GM18507 (cell line): Measurements from ENCODE around the gene OSBPL6.
"Not testable (repeated sequence)": the region's sequence is repeated elsewhere in the genome, so short reads cannot be mapped to it uniquely, and the experiment has no call there.

Source experiments
- DNase-seq: peaks from one replicate; pipeline ENCODE4 v3.0.0; 2011; ENCODE audit warnings: low read depth; ENCODE audit not compliant: insufficient read length; ENCODE audit errors: extremely low spot score
- FAIRE-seq: peaks from 2 replicates; lab custom pipeline; 2011; peaks lifted over from hg19 to GRCh38; lab: Jason Lieb, UNC

The OSBPL6 gene

GRCh38 chr2:178193823-178194599, at the start of gene OSBPL6:
Gene OSBPL6, plus strand, starts transcription at chr2:178194512. Its CDS starts 111,673 bp downstream, at chr2:178306185.
- FAIRE-seq = no peak
- peak; percentile 65 for DNase-seq

GRCh38 chr2:178152033-178152432, 42.3 kb upstream of the OSBPL6 start:
- DNase-seq (no peak), FAIRE-seq (no peak)

- no peak for DNase-seq
- no peak for FAIRE-seq
Observed at GRCh38 chr2:178152542-178152941, 41.8 kb upstream of the OSBPL6 start.

- FAIRE-seq (no peak), DNase-seq (no peak)
Observed at GRCh38 chr2:178152977-178153376, 41.3 kb upstream of the OSBPL6 start.

GRCh38 chr2:178153878-178154277, 40.4 kb upstream of the OSBPL6 start:
- not testable (repeated sequence) for FAIRE-seq, DNase-seq

GRCh38 chr2:178155524-178155923, 38.8 kb upstream of the OSBPL6 start:
- FAIRE-seq (no peak), DNase-seq (no peak)

- DNase-seq = no peak
Observed at GRCh38 chr2:178157574-178157973, 36.7 kb upstream of the OSBPL6 start.

GRCh38 chr2:178159966-178160365, 34.3 kb upstream of the OSBPL6 start:
- no peak for DNase-seq
- FAIRE-seq = no peak

More at GRCh38 chr2:178157574-178157973, 36.7 kb upstream of the OSBPL6 start:
- FAIRE-seq = no peak

GRCh38 chr2:178160601-178161000, 33.7 kb upstream of the OSBPL6 start:
- FAIRE-seq (no peak), DNase-seq (no peak)

GRCh38 chr2:178163395-178163794, 30.9 kb upstream of the OSBPL6 start:
- DNase-seq (no peak), FAIRE-seq (peak; percentile 69)

GRCh38 chr2:178163911-178164310, 30.4 kb upstream of the OSBPL6 start:
- FAIRE-seq = no peak
- no peak for DNase-seq

GRCh38 chr2:178173657-178174056, 20.7 kb upstream of the OSBPL6 start:
- FAIRE-seq (no peak), DNase-seq (no peak)

GRCh38 chr2:178177066-178177679, 17.1 kb upstream of the OSBPL6 start:
- DNase-seq (no peak), FAIRE-seq (no peak)

GRCh38 chr2:178180648-178181047, 13.7 kb upstream of the OSBPL6 start:
- DNase-seq, FAIRE-seq: not testable (repeated sequence)

- FAIRE-seq (no peak), DNase-seq (no peak)
Observed at GRCh38 chr2:178187861-178188260, 6.5 kb upstream of the OSBPL6 start.

- DNase-seq = no peak
- no peak for FAIRE-seq
Observed at GRCh38 chr2:178188466-178188865, 5.8 kb upstream of the OSBPL6 start.

GRCh38 chr2:178191004-178191508, 3.3 kb upstream of the OSBPL6 start:
- FAIRE-seq = no peak

GRCh38 chr2:178191511-178191910, 2.8 kb upstream of the OSBPL6 start:
- DNase-seq (no peak), FAIRE-seq (no peak)

More at GRCh38 chr2:178191004-178191508, 3.3 kb upstream of the OSBPL6 start:
- DNase-seq = no peak

- FAIRE-seq = no peak
- no peak for DNase-seq
Observed at GRCh38 chr2:178193496-178193822, 853 bp upstream of the OSBPL6 start.

GRCh38 chr2:178194600-178195389, 483 bp downstream of the OSBPL6 start:
- no peak for DNase-seq
- FAIRE-seq = no peak
